22Rv1 (cell line): ENCODE measurements around the gene ERICH6.
"Not testable (repeated sequence)": the region's sequence is repeated elsewhere in the genome, so short reads cannot be mapped to it uniquely, and the experiment has no call there.

Experiments used
- ZFX ChIP-seq: fragments of 450-650 bp; IDR thresholded peaks from 2 replicates; pipeline ENCODE4 v1.6.1; 2017; ENCODE audit warnings: antibody characterized with exemption, borderline replicate concordance
- TF ChIP-seq, protein P1 (sequence below): fragments of 450-650 bp; IDR thresholded peaks from 2 replicates; pipeline ENCODE4 v1.5.1; 2017; ENCODE audit warnings: mild to moderate bottlenecking

DNA sequence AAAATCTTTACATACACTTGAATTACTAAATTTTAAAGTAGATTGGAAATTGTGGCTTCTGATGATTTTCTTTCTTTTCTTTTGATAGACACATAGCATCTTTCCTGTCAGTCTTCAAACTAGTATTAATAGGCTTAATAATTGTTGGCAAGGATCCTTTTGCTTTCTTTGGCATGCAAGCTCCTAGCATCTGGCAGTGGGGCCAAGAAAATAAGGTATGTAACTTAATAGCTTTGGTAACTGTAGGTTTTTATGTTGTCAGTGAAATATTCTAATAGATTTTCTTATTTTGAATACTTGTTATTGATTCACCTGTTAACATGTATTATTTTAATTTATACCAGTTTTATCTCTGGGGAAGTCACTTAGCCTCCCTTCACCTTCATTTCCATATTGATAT, 80.8 kb downstream of the ERICH6 start:
- TF ChIP-seq, protein P1, sequence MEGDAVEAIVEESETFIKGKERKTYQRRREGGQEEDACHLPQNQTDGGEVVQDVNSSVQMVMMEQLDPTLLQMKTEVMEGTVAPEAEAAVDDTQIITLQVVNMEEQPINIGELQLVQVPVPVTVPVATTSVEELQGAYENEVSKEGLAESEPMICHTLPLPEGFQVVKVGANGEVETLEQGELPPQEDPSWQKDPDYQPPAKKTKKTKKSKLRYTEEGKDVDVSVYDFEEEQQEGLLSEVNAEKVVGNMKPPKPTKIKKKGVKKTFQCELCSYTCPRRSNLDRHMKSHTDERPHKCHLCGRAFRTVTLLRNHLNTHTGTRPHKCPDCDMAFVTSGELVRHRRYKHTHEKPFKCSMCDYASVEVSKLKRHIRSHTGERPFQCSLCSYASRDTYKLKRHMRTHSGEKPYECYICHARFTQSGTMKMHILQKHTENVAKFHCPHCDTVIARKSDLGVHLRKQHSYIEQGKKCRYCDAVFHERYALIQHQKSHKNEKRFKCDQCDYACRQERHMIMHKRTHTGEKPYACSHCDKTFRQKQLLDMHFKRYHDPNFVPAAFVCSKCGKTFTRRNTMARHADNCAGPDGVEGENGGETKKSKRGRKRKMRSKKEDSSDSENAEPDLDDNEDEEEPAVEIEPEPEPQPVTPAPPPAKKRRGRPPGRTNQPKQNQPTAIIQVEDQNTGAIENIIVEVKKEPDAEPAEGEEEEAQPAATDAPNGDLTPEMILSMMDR: not testable (repeated sequence)
- not testable (repeated sequence) for TF ChIP-seq ZFX
